Urinary bladder (tissue), 4 donors: ENCODE measurements around the gene USP53. TPM values are rescaled to one million over a fixed set of nuclear protein-coding genes. Genes with fewer than 3 reads are reported as not detected.
"Not testable (repeated sequence)": the region's sequence is repeated elsewhere in the genome, so short reads cannot be mapped to it uniquely, and the experiment has no call there.

Experiments
- DNase-seq: peaks from one replicate; pipeline ENCODE4 v3.0.0-alpha.2; 2015; ENCODE audit errors: extremely low spot score
- H3K27ac ChIP-seq: one replicate; pipeline ENCODE4 v1.5.1; 2013; ENCODE audit warnings: low read depth, mild to moderate bottlenecking, moderate library complexity
- H3K36me3 ChIP-seq: one replicate; pipeline ENCODE4 v1.6.1; 2013; ENCODE audit warnings: mild to moderate bottlenecking, moderate library complexity; ENCODE audit not compliant: insufficient read depth
- H3K4me1 ChIP-seq: one replicate; pipeline ENCODE4 v1.6.1; 2013; ENCODE audit warnings: mild to moderate bottlenecking, moderate library complexity; ENCODE audit not compliant: insufficient read depth
- H3K4me3 ChIP-seq: one replicate; pipeline ENCODE4 v1.5.1; 2013; ENCODE audit warnings: low read depth, low read length
- WGBS: extraction: QIAGEN DNeasy Blood & Tissue Kit; methylation state at CpG from one replicate; pipeline ENCODE4 v1.1.7; 2013; 5-methylcytosine and 5-hydroxymethylcytosine counted together
- polyA plus RNA-seq: library from polyadenylated mRNA; stranded (reverse); fragments of 200-250 nt; gene quantifications from one replicate; pipeline ENCODE4 v1.2.3, GENCODE V29; 2013
- total RNA-seq: library from RNA; depleted of rRNA; stranded (reverse); fragments of >200 nt; gene quantifications from one replicate; pipeline ENCODE4 v1.2.3, GENCODE V29; 2014
- donor health status: healthy with polysubstance abuse.
- donor health status: healthy.

Gene USP53
- total and polyA plus RNA-seq, 2 donors = 14.8 to 40.8 TPM

DNA sequence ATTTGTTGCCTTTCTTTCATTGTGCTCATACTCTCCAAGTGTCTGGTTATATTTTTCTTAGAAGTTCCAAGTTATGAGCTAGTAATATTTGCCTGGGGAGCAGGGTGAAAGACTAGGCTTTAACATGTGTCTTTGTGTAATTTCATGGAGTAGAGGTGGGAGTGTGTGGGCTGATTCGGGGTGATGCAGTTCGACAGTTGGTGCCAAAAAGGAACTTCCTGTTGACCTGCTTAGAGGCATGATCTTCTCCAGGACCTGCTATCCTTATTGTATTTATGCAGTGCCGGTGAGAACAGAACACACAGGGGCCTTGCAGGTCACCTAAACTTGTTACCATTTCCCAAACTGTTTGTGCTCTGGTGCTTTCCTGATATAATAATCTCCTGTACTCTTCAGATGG lies 21.2 kb downstream of the USP53 start:
- no peaks in the 10 kb centered on the region for H3K4me1 ChIP-seq
- H3K4me3 ChIP-seq = no peak overlapping the region
- no peaks in the 10 kb centered on the region for H3K36me3 ChIP-seq
- DNase-seq = no peak
- no peak overlapping the region for H3K27ac ChIP-seq
- WGBS = 43% methylated on average over 3 of the region's 3 CpGs

DNA sequence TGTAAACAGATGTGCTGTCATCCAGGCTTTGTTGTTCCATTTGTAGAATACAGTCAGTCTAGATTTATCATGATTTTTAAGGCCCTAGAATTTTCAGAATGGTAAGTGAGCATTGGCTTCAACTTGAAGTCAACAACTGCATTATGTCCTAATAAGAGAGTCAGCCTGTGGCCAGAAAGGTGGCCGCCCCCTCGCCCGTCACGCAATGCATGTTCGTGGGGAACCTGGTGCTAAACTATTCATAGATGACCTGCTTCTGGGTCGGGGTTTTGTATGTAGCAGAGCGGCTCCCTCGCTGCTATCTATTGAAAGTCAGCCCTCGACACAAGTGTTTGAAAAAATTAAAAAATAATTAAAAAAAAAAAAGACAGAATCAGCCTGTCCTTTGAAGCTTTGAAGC lies 24.7 kb downstream of the USP53 start:
- no peak overlapping the region for H3K4me3 ChIP-seq
- no peak overlapping the region for H3K27ac ChIP-seq
- 98% methylated on average over 9 of the region's 9 CpGs for WGBS
- H3K36me3 ChIP-seq = no peaks in the 10 kb centered on the region
- DNase-seq = no peak
- no peaks in the 10 kb centered on the region for H3K4me1 ChIP-seq

DNA sequence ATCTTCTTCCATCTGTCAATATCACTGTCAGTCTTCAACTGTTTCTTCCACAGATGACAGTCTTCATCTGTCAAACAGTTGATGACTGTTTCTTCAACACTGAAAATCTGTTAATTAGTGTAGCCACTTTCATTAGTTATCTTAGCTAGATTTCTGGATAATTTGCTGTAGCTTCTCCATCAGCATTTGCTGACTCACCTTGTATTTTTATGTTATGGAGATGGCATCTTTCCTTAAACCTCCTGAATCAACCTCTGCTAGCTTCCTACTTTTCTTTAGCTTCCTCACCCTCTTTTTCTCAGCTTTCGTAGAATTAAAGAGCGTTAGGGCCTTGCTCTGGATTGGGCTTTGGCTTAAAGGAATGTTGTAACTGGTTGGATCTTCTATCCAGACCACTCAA lies 25.1 kb downstream of the USP53 start:
- no peak overlapping the region for H3K4me3 ChIP-seq
- H3K36me3 ChIP-seq = no peaks in the 10 kb centered on the region
- DNase-seq = no peak
- H3K4me1 ChIP-seq = no peaks in the 10 kb centered on the region
- 95% methylated on average over 2 of the region's 2 CpGs for whole genome bisulfite sequencing
- H3K27ac ChIP-seq = no peak overlapping the region

DNA sequence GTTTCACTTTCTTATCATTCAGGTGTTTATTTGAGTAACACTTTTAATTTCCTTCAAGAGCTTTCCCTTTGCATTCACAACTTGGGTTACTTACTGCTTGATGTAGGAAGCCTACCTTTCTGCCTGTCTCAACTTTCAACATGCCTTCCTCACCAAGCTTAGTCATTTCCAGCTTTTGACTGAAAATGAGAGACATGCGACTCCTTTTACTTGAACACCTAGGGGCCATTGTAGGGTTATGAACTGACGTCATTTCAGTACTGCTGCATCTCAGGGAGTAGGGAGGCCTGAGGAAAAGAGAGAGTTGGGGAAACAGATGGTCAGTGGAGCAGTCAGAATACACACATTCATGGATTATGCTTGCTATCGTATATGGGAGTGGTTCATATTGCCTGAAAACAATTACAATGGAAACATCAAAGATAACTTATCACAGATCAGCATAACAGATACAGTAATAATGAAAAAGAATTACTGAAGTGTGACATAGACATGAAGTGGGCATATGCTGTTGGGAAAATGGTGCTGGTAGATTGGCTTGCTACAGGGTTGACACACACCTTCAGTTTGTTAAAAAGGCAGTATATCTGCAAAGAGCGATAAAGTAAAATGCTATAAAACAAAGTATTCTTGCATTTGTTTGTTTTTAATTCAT lies 25.7 kb downstream of the USP53 start:
- 82% methylated on average over 4 of the region's 4 CpGs for WGBS
- H3K4me3 ChIP-seq = no peak overlapping the region
- H3K36me3 ChIP-seq = no peaks in the 10 kb centered on the region
- no peaks in the 10 kb centered on the region for H3K4me1 ChIP-seq
- DNase-seq = no peak
- H3K27ac ChIP-seq = no peak overlapping the region

DNA sequence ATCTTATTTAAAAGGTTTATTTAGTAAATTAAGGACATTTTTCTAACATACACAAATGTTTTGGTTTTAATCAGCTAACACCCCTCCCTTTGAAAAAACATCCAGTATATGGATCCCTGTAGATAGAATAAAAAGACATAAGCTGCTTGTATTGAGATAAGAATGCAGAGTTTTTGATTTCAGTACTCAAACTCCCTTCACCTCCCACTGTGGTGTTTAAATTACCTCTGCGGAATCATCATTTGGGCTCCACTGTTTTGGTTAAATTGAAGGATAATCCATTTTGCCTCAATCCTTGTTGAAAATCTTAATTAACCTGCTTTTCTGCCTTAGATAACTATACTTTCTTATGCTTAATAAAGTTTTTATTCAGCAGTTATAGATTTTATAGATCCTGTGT lies 27.6 kb downstream of the USP53 start:
- no peaks in the 10 kb centered on the region for H3K36me3 ChIP-seq
- H3K4me1 ChIP-seq = no peaks in the 10 kb centered on the region
- no peak overlapping the region for H3K4me3 ChIP-seq
- no peak overlapping the region for H3K27ac ChIP-seq
- 93% methylated on average over 1 of the region's 1 CpG for WGBS
- DNase-seq = no peak

DNA sequence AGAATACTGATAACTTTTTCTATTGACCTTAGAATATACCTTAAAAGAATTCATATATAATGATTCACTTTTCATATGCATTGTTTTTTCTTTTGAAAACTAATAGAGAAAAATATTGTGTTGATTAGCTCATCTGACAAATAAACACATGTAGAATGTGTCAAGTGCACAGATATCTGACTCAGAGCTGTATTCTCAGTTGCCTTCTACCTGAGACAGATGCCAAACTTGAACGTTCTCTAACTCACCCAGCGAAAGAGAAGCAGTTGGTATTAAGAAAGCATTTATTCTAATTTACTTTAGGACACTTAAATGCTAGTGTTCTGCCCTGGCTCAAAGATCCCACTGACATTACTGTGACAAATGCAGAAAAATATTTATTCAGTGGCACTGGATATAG lies 28.1 kb downstream of the USP53 start:
- no peak overlapping the region for H3K4me3 ChIP-seq
- no peaks in the 10 kb centered on the region for H3K4me1 ChIP-seq
- no peak overlapping the region for H3K27ac ChIP-seq
- no peak for DNase-seq
- H3K36me3 ChIP-seq = no peaks in the 10 kb centered on the region
- 72% methylated on average over 2 of the region's 2 CpGs for WGBS

DNA sequence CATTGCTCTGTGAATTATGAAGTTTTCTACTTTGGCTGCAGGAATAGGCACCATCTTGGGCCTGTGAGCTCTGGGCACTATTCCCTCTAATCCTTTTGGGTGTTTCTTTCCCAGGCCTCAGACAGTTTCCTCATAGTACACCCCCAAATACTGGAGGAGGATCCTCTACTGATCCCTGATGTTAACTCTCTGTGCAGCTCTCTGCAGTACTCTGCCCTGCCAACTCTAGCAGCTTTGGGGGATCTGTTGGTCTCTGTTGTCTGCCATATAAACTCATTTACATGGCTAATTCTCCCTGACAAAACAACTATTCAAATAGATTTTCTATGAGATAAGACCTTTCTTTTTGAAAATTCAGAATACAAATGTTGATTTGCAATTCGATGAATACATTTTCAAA lies 29.9 kb downstream of the USP53 start:
- no peak overlapping the region for H3K4me3 ChIP-seq
- H3K27ac ChIP-seq = no peak overlapping the region
- DNase-seq = no peak
- 95% methylated on average over 1 of the region's 1 CpG for WGBS
- no peaks in the 10 kb centered on the region for H3K4me1 ChIP-seq
- H3K36me3 ChIP-seq = peaks cover 5% of the 10 kb centered on the region

DNA sequence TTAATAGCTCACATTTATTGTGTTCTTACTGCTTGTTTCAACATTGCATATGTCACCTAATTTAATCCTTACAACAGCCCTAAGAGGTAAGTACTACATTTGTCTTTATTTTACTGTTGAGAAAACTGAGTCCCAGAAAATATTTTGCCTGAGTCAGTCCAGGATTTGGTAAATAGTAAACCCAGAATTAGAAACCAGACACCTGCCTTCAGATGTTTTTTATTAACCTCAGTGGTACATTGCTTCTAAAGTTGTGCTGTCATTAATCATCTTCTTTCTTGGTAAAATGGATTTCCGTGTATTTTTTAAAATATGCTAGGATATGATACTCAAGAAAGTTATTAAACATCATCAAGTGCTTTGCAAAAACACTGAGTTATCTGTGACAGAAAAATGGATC lies 31.4 kb downstream of the USP53 start:
- Histone ChIP-seq H3K36me3 (peaks cover 5% of the 10 kb centered on the region), H3K27ac (no peak overlapping the region), H3K4me3 (no peak overlapping the region), H3K4me1 (no peaks in the 10 kb centered on the region)
- DNase-seq = no peak
- WGBS = 64% methylated on average over 1 of the region's 1 CpG

DNA sequence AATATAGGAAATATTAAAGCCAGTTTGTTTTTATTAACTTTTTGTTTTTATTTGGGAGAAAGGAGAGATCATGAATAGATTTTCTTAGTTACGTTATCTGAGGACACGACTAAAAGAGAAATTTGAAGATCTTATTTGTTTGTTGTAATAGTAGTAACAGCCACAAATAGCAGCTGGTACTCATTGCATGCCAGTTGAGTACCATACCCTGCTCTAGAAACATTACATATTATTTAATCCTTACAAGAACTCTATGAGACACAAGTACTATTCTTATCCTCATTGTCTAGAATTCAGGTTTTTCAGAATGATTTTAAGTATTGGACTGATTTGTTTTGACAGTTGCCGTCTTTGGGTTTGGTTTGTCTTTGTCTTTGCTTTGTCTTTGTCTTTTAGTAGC lies 31.8 kb downstream of the USP53 start:
- Histone ChIP-seq H3K4me3 (no peak overlapping the region), H3K36me3 (peaks cover 5% of the 10 kb centered on the region), H3K27ac (no peak overlapping the region), H3K4me1 (no peaks in the 10 kb centered on the region)
- WGBS = 75% methylated on average over 3 of the region's 3 CpGs
- no peak for DNase-seq

DNA sequence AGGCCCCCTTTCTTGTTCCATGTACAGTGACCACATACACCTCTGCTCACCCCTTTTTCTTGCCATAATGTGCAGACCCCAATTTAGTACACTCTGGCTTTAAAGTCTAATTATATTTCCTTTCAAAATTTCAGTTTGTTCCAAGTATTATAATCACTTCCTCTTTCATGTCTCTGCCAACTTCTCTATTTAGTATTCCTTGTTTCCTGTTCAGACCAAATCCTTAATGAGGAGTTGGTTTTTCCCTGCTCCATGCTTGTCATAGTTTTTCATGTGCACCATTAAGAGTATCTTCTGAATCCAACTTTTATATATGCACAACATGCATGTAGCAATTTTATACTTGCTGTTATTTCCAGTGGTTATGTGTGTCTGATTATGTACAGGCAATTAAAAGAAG lies 32.3 kb downstream of the USP53 start:
- Histone ChIP-seq H3K4me1 (no peaks in the 10 kb centered on the region), H3K27ac (no peak overlapping the region), H3K4me3 (no peak overlapping the region), H3K36me3 (peaks cover 5% of the 10 kb centered on the region)
- DNase-seq = no peak

DNA sequence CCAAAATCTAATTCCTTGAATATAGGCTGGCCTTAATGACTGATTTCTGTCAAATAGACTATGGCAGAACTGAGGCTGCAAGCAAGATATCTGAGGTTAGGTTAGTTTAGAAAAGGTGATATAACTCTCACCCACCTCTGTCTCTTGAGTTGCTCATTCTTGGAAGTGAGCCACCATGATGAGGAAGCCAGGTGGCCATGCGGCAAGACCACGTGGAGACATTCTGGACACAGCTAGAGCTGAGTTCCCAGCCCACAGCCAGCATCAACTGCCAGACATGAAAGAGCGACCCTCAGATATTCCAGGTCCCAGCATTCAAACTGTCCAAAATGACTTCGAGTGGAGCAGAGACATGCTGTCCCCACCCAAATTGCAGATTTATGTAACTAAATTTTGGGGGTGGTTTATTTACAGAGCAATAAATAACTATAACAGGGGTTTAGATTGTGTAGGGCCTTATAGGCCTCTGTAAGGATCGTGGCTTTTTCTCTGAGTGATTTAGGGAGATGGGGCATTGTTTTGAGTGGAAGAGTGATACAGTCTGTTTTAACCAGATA lies 33.7 kb downstream of the USP53 start:
- no peak for DNase-seq
- H3K4me3 ChIP-seq = no peak overlapping the region
- 71% methylated on average over 5 of the region's 5 CpGs for WGBS
- H3K27ac ChIP-seq = no peak overlapping the region
- peaks cover 5% of the 10 kb centered on the region for H3K36me3 ChIP-seq
- no peaks in the 10 kb centered on the region for H3K4me1 ChIP-seq

DNA sequence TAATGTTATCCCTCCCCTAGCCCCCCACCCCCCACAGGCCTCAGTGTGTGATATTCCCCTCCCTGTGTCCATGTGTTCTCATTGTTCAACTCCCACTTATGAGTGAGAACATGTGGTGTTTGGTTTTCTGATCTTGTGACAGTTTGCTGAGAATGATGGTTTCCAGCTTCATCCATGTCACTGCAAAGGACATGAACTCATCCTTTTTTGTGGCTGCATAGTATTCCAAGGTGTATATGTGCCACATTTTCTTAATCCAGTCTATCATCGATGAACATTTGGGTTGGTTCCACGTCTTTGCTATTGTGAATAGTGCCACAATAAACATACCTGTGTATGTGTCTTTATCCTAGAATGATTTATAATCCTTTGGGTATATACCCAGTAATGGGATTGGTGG lies 38.5 kb downstream of the USP53 start:
- WGBS = 92% methylated on average over 2 of the region's 2 CpGs
- H3K36me3 ChIP-seq, H3K4me3 ChIP-seq, DNase-seq, H3K27ac ChIP-seq, H3K4me1 ChIP-seq: not testable (repeated sequence)

DNA sequence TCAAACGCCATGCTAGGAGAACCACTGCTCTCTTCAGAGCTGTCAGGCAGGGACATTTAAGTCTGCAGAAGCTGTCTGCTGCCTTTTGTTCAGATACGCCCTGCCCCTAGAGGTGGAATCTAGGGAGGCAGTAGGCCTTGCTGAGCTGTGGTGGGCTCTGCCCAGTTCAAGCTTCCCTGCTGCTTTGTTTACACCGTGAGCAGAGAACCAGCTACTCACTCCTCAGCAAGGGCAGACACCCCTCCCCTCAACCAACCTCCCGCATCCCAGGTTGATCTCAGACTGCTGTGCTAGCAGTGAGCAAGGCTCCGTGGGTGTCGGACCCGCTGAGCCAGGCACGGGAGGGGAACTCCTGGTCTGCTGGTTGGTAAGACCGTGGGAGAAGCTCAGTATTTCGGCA lies 42.7 kb downstream of the USP53 start:
- H3K4me3 ChIP-seq, H3K36me3 ChIP-seq, H3K27ac ChIP-seq, H3K4me1 ChIP-seq, DNase-seq: not testable (repeated sequence)
- WGBS = 79% methylated on average over 10 of the region's 10 CpGs

DNA sequence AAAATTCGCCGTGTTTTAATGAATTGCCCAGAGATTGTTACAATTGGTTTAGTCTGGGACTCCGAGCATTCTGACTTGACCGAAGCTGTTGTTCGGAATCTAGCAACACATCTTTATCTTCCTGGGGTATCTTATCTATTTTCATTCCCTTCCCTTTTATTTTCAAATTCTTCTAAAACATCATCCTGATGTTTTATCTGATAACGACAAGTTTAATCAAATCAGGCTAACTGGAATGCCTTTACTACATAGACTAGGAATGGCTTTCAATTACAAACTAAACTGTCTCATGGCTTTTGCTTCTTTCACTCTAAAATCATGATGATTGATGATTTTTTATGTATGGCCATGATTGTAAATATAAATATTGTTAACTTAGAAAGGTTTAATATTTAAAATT lies 48.0 kb downstream of the USP53 start:
- no peak for DNase-seq
- H3K27ac ChIP-seq = no peak overlapping the region
- H3K4me3 ChIP-seq = no peak overlapping the region
- 87% methylated on average over 6 of the region's 6 CpGs for WGBS
- H3K4me1 ChIP-seq = no peaks in the 10 kb centered on the region
- H3K36me3 ChIP-seq = no peaks in the 10 kb centered on the region

DNA sequence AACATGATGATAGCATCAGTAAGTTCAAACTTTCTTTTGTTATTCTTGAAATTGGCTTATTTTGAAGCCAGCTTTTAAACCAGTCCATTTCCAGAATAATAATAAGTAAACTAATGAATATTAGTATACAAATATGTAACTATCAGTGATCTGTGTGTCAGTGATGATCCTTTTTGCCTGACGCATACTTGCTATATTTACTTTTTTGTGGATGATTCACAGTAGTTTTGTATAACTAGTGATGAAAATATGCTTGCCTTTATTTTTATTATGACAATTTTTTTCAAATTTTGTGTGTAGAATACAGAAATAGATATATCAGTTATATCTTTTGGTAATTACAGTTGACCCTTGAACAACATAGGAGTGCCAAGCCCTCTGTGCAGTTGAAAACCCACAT lies 49.5 kb downstream of the USP53 start:
- 85% methylated on average over 1 of the region's 1 CpG for WGBS
- no peaks in the 10 kb centered on the region for H3K36me3 ChIP-seq

More for the DNA sequence above, 49.5 kb downstream of the USP53 start:
- DNase-seq = no peak
- H3K27ac ChIP-seq = no peak overlapping the region
- no peak overlapping the region for H3K4me3 ChIP-seq
- H3K4me1 ChIP-seq = no peaks in the 10 kb centered on the region
